NCI-H2171 treated with DMSO at 0.1 percent for 48 hours (cell line): Measurements from ENCODE around the gene MICB.
"Not testable (repeated sequence)": the region's sequence is repeated elsewhere in the genome, so short reads cannot be mapped to it uniquely, and the experiment has no call there.

ENCODE experiments used
- DNase-seq: peaks from one replicate; lab custom pipeline; 2025; lab: John Stamatoyannopoulos, UW

Gene MICB

GRCh38 chr6:31497531-31498476 is at the start of gene MICB:
Gene MICB (plus strand): TSS chr6:31498145. CDS start chr6:31498194, 49 bp downstream.
- peak; percentile 83 for DNase-seq

- no peak for DNase-seq
These were observed 47.2 kb upstream of the MICB start for GRCh38 chr6:31450751-31451150.

- no peak for DNase-seq
These were observed 45.1 kb upstream of the MICB start for GRCh38 chr6:31452859-31453258.

GRCh38 chr6:31453259-31453658 is 44.7 kb upstream of the MICB start:
- no peak for DNase-seq

DNA sequence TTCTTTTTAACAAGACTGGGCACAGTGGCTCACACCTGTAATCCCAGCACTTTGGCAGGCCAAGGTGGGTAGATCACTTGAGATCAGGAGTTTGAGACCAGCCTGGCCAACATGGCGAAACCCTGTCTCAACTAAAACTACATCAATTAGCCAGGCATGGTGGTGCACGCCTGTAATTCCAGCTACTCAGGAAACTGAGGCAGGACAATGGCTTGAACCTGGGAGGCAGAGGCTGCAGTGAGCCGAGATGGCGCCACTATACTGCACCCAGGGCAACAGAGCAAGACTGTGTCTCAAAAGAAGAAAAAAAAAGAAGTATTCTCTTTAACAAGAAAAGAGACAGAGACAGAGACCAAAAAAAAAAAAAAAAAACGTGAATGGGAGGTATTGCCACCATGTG is 38.1 kb upstream of the MICB start:
- DNase-seq, result not testable (repeated sequence)

GRCh38 chr6:31460361-31461025 is 37.5 kb upstream of the MICB start:
- DNase-seq, result no peak

- DNase-seq, result no peak
These were observed 35.6 kb upstream of the MICB start for GRCh38 chr6:31462026-31462963.

GRCh38 chr6:31462964-31463870 is 34.7 kb upstream of the MICB start:
- peak; percentile 71 for DNase-seq

DNA sequence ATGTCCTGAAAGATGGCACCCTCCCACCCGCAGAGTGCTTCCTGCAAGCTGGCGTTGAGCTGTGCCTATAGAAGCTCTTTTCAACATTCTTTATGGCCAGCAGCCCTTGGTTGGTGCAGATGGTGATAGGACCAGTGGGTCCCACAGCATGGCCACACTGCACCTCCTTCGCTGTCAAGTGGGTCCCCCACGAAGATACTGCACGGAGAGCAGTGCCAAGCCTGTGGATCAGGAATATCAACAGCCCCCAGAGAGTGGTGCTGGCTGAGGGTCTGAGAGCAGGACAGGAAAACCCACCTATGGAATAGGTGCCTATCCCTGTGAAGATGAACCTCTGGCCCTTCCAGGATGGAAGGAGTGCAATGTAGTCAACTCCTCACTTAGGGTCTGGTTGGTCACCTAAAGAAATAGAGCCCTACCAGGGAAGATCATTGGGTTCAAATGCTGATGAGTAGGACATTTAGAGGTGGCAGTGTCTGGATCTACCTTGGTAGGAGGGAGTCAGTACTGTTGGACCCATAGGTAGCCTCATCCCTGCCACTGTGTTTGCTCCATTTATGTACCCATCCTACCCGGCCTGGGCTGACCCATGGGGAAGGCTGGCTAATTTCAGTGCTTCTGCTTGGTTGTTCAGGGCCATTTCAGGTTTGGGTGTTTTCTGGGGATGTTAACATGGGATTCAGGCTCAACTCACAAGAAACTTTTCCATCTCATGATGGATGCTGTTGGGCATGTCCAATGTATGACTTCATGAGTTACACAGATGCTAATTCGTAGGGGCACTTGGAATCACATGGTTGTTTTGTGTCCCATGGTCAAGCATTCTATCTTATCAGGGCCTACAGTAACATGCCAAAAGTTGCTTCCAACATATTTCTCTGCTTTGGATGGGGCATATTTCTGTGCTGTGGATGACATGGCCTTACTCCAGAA is 33.4 kb upstream of the MICB start:
- no peak for DNase-seq

DNA sequence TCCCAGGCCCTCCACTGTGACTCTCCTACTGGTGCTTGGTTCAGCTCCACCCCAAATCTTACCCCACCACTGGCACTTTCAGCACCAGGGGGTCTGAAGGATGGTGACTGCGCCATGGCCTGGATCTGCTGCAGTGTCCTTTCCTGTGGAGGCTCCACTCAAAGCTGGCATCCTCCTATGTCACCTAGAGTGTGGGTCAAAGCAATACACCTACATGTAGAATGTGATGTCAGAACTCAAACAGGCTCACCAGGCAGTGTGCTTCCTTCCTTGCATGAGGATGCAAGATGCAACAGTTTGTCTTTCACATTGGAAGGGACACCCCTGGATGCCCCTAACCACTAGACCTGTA is 32.8 kb upstream of the MICB start:
- no peak for DNase-seq

- no peak for DNase-seq
These were observed 32.2 kb upstream of the MICB start for GRCh38 chr6:31465718-31466117.

DNA sequence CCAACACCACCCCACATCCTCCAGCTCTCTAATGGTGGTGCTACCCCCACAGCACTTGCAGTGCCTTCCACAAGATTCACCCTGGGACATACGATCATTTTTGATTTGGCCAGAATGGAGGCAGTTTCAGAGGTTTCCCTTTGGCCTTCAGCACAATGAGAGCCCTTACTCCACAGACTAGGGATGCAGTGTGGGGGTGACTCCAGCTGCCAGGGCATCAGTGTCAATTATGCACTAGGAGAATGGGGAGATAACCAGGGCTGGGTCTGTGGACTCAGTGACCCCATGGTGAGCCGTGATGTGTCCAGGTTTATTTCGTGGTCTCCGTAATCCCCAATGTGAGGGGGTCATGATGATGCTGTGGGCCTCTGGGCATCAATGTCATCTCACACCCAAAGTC is 31.5 kb upstream of the MICB start:
- no peak for DNase-seq

DNA sequence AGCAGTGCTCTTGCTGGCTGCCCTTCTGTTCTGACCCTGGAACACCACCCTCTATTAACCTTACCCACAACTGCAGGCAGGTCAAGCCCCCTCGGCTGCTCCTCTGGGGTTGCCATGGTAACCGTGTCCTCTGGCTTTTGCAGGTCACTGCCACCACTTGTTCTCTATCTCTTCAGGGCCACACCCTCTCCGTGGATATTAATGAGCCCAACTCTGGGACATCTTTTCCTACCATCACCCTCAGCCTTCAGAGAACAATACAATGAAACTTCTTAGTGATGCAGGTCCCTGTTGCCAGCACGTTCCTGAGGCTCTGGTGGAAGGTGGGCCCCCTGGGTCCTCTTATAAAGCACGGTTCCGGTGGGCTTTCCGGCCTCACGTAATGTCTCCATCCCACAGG is 30.8 kb upstream of the MICB start:
- DNase-seq, result no peak

- no peak for DNase-seq
These were observed 29.6 kb upstream of the MICB start for GRCh38 chr6:31468311-31468710.

DNA sequence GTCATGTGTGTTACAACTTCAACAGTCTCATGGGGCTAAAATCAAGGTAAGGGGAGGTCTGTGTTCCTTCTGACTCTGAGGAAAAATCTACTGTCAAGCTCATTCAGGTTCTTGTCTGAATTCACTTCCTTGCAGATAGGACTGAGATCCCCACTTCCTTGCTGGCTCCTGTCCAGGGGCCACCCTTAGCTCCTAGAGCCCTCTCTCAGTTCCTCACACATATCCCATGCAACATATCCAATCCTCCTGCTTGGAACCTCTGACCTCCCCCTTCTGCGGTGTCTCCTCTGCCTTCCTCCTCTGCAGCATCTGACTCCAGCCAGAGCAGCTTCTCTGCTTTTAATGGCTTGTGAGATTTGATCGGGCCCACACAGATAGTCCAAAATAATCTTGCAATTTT is 27.1 kb upstream of the MICB start:
- DNase-seq, result no peak

DNA sequence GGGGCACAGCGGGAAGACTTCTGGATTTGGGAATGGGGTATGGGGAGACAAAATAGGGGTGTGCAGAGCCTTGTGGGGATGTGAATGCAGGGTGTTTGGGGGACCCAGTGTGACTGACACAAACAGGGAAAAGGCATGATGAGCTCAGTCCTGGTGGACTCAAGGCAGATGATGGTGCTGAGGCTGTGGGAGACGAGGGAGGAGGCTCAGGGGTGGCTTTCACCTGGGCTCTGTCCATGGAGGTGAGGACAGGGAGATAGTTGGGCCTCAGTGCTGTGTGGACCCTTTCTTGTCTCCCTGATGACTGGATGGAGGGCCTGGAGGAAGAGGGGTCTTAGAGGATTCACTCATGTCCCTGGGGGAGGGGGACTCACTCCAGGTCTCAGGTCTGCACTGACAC is 26.2 kb upstream of the MICB start:
- no peak for DNase-seq

DNA sequence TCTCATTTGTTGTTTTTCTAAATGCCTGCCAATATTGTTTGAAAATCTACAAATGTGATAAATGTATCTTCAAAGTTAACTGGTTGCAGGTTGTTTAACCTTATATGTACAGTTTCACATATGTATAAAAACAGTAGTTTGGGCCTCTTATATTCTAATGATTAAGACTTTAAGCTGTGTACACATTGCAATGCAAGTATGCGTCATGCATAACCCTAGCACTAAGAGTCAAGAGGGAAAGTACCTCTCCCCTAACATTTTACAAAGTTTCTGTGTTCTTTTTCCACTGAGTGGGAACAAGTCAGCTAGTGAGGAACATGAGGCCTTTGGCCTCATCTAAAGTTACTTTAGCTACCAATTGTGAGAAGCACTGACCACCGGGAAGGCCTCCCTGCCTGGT is 25.7 kb upstream of the MICB start:
- no peak for DNase-seq

- DNase-seq, result no peak
These were observed 24.7 kb upstream of the MICB start for GRCh38 chr6:31473244-31473643.

DNA sequence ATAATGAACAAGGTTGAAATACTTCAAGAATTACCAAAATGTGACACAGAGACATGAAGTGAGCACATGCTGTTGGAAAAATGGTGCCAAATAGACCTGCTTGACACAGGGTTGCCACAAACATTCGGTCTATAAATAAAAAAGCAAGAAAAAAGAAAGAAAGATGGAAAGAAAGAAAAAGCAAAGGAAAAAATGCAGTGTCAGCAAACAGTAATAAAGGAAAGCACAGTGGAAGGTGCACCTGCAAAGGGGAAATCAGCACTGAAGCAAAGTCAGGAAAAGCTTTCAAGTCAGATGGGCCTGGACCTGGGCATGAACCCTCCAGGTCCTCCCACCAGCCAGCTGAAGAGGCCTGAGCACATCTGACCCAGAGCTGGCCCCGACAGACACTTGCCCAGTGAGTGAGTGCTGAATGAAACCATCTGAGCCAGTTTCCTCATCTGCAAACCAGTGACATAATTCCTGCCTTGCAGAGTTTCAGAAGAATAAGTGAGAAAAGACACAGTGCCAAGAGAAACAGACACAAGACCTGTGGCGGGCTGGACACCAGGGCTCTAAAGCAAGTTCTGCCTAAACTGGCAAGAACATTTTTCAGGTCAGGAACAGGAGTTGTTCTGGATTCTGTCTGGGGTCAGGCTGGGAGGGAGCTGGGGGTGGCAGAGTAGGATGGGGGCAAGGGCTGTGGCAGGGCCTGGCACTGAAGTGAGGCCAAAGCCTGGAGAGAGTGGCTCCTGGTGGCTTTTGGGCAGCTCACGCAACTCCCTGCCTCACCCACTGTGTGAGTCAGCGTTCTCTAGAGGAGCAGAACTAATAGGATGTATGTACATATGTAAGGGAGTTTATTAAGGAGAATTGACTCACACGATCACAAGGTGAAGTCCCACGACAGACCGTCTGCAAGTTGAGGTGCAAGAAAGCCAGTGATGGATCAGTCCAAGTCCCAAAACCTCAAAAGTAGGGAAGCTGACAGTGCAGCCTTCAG is 23.9 kb upstream of the MICB start:
- DNase-seq, result no peak
